ENCODE results near the gene TRIM26.
A peak's percentile ranks its signal among the peaks of the same experiment; 100 is the strongest.

The TRIM26 gene

GRCh38 chr6:30211899-30212298 lies 1.3 kb downstream of the TRIM26 start:
- intact Hi-C loops (cut with DNase I), result loop anchor here (5.0 to 10.0 kb wide), 4 partner anchors 107 to 147 kb away; partner anchors contain the start of genes POLR1H, PPP1R11, RPP21 and TRIM39
- no peak for DNase-seq

GRCh38 chr6:30211306-30211705 lies 1.9 kb downstream of the TRIM26 start:
- DNase-seq, result no peak
- intact Hi-C loops (cut with DNase I), result loop anchor here (5.0 to 10.0 kb wide), 4 partner anchors 107 to 147 kb away; partner anchors contain the start of genes POLR1H, PPP1R11, RPP21 and TRIM39

- DNase-seq, result no peak
- intact Hi-C loops (cut with DNase I), result no loop called here
These were observed 5.4 kb downstream of the TRIM26 start for GRCh38 chr6:30207619-30208295.

GRCh38 chr6:30206799-30207618 lies 6.2 kb downstream of the TRIM26 start:
- no peak for DNase-seq

GRCh38 chr6:30206152-30206551 lies 7.1 kb downstream of the TRIM26 start:
- DNase-seq, result no peak
- intact Hi-C loops (cut with DNase I), result no loop called here

More at GRCh38 chr6:30206799-30207618, 6.2 kb downstream of the TRIM26 start:
- intact Hi-C loops (cut with DNase I), result no loop called here

- intact Hi-C loops (cut with DNase I), result no loop called here
- no peak for DNase-seq
These were observed 9.1 kb downstream of the TRIM26 start for GRCh38 chr6:30204116-30204515.

- intact Hi-C loops (cut with DNase I), result no loop called here
- DNase-seq, result no peak
These were observed 10.8 kb downstream of the TRIM26 start for GRCh38 chr6:30202366-30202765.

- intact Hi-C loops (cut with DNase I), result no loop called here
- DNase-seq, result no peak
These were observed 12.5 kb downstream of the TRIM26 start for GRCh38 chr6:30200551-30201281.

GRCh38 chr6:30198166-30199084 lies 14.8 kb downstream of the TRIM26 start:
- peak in 1 of 10 donors; percentile 80 for DNase-seq
- intact Hi-C loops (cut with DNase I), result no loop called here

GRCh38 chr6:30196376-30196775 lies 16.8 kb downstream of the TRIM26 start:
- DNase-seq, result no peak
- intact Hi-C loops (cut with DNase I), result no loop called here

GRCh38 chr6:30195951-30196350 lies 17.3 kb downstream of the TRIM26 start:
- intact Hi-C loops (cut with DNase I), result no loop called here

GRCh38 chr6:30194797-30195690 lies 18.2 kb downstream of the TRIM26 start:
- intact Hi-C loops (cut with DNase I), result no loop called here

More at GRCh38 chr6:30195951-30196350, 17.3 kb downstream of the TRIM26 start:
- DNase-seq, result no peak

GRCh38 chr6:30192076-30192475 lies 21.1 kb downstream of the TRIM26 start:
- DNase-seq, result no peak
- intact Hi-C loops (cut with DNase I), result no loop called here

More at GRCh38 chr6:30194797-30195690, 18.2 kb downstream of the TRIM26 start:
- DNase-seq, result no peak

GRCh38 chr6:30188541-30188940 lies 24.7 kb downstream of the TRIM26 start:
- intact Hi-C loops (cut with DNase I), result no loop called here

GRCh38 chr6:30185846-30186484 lies 27.2 kb downstream of the TRIM26 start:
- no peak for DNase-seq
- intact Hi-C loops (cut with DNase I), result no loop called here

More at GRCh38 chr6:30188541-30188940, 24.7 kb downstream of the TRIM26 start:
- DNase-seq, result no peak

GRCh38 chr6:30184417-30185031 lies 28.7 kb downstream of the TRIM26 start:
- intact Hi-C loops (cut with DNase I), result no loop called here
- no peak for DNase-seq

- intact Hi-C loops (cut with DNase I), result no loop called here
- no peak for DNase-seq
These were observed 33.1 kb downstream of the TRIM26 start for GRCh38 chr6:30180145-30180544.

GRCh38 chr6:30178837-30179236 lies 34.4 kb downstream of the TRIM26 start:
- intact Hi-C loops (cut with DNase I), result loop anchor here (10.0 kb wide), 2 partner anchors 74 to 334 kb away; no protein-coding TSS in a partner anchor
- DNase-seq, result no peak

Data from posterior cingulate gyrus (tissue), 11 donors.